ENCODE measurements around the gene HMGCL.
"Not testable (repeated sequence)": the region's sequence is repeated elsewhere in the genome, so short reads cannot be mapped to it uniquely, and the experiment has no call there.

HMGCL gene

GRCh38 chr1:23797478-23798448 is 27.5 kb downstream of the HMGCL start:
- no peak for DNase-seq (ENCODE audit: low spot score)
- no peak overlapping the region for H3K27ac ChIP-seq
- TF ChIP-seq, protein P1, sequence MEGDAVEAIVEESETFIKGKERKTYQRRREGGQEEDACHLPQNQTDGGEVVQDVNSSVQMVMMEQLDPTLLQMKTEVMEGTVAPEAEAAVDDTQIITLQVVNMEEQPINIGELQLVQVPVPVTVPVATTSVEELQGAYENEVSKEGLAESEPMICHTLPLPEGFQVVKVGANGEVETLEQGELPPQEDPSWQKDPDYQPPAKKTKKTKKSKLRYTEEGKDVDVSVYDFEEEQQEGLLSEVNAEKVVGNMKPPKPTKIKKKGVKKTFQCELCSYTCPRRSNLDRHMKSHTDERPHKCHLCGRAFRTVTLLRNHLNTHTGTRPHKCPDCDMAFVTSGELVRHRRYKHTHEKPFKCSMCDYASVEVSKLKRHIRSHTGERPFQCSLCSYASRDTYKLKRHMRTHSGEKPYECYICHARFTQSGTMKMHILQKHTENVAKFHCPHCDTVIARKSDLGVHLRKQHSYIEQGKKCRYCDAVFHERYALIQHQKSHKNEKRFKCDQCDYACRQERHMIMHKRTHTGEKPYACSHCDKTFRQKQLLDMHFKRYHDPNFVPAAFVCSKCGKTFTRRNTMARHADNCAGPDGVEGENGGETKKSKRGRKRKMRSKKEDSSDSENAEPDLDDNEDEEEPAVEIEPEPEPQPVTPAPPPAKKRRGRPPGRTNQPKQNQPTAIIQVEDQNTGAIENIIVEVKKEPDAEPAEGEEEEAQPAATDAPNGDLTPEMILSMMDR (IDR thresholded peaks at IDR 0.05), result no peak
- H3K4me3 ChIP-seq, result no peak overlapping the region

DNA sequence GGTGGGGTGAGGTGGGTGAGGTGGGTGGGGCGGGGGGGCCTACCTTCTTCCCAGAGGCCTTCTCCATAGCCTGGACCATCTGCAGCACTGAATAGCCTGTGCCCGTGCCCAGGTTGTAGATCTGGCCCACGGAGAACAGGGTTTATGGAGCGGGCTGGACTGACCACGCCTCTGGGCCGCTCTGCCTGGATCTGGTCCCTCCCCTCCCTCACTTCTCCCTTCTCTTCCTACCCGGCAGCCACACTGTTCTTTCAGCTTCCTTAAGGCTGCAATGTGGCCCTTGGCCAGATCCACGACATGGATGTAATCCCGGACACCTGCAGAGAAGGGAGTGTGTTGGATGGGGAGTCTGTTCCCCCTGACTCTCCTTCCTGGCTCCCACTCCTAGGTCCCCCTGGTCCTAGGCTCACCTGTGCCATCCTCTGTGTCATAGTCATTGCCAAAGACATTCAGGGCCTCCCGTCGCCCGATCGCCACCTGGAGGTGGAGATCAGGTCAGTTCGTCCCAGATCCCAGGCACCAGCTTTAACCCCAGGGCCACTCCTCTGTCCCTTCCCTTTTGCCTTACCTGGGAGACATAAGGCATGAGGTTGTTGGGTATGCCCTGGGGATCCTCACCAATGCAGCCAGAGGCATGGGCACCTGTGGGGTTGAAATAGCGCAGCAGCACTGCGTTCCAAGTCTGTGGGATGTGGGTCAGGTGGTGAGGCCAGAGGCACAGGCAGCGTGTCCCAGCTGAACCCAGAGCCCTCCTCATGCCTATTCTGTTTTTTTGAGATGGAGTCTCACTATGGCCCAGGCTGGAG is 28.6 kb downstream of the HMGCL start:
- H3K4me3 ChIP-seq, result no peak overlapping the region
- TF ChIP-seq, protein P1 (IDR thresholded peaks at IDR 0.05), result no peak
- DNase-seq (ENCODE audit: low spot score), result no peak
- H3K27ac ChIP-seq, result no peak overlapping the region

- Histone ChIP-seq H3K4me3 (no peak overlapping the region), H3K27ac (no peak overlapping the region)
- TF ChIP-seq, protein P1 (IDR thresholded peaks at IDR 0.05), result no peak
- DNase-seq (ENCODE audit: low spot score), result no peak
Measured at GRCh38 chr1:23795676-23796465, 29.4 kb downstream of the HMGCL start.

GRCh38 chr1:23794732-23795182 is 30.5 kb downstream of the HMGCL start:
- not testable (repeated sequence) for DNase-seq (ENCODE audit: low spot score); H3K27ac ChIP-seq; H3K4me3 ChIP-seq

DNA sequence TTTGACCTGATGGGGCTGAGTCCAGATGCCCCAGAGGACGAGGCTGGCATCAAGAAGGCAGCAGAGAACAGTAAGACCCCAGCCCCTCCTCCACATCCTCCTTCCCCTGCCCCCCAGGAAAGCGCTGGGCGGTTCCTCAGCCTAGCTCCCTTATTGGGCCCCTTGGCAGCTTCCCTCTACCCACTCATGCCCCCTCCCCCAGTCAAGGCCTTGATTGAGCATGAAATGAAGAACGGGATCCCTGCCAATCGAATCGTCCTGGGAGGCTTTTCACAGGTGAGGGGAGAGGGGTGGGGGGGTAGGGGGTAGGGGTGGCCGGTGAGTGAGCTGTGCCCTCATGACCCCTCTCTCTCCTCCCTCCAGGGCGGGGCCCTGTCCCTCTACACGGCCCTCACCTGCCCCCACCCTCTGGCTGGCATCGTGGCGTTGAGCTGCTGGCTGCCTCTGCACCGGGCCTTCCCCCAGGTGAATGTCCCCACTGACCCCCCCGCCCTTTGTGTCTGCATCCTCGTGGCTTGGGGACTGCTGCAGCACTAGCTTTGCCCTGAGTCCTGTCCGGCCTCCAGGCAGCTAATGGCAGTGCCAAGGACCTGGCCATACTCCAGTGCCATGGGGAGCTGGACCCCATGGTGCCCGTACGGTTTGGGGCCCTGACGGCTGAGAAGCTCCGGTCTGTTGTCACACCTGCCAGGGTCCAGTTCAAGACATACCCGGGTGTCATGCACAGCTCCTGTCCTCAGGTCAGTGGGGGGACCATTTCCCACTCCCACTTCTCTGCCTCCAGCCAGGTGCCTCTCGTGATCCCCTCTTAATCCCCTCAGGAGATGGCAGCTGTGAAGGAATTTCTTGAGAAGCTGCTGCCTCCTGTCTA is 31.1 kb downstream of the HMGCL start:
- Histone ChIP-seq H3K4me3 (no peak overlapping the region), H3K27ac (no peak overlapping the region)
- TF ChIP-seq, protein P1 (IDR thresholded peaks at IDR 0.05), result no peak
- DNase-seq (ENCODE audit: low spot score), result no peak

- no peak for DNase-seq (ENCODE audit: low spot score)
- no peak overlapping the region for H3K27ac ChIP-seq
- TF ChIP-seq, protein P1 (IDR thresholded peaks at IDR 0.05), result no peak
Measured at GRCh38 chr1:23793018-23793781, 32.0 kb downstream of the HMGCL start.

More at GRCh38 chr1:23793018-23793781, 32.0 kb downstream of the HMGCL start:
- H3K4me3 ChIP-seq, result no peak overlapping the region
